Neutrophil (primary cell): ENCODE results near the gene KRT78.

ENCODE experiments used
- H3K27ac ChIP-seq: fragments of 200-600 bp; sonication (generic); 2 replicates; pipeline ENCODE4 v1.5.1; 2016; ENCODE audit warnings: mild to moderate bottlenecking, moderate library complexity
- H3K27me3 ChIP-seq: fragments of 200-600 bp; sonication (generic); 2 replicates; pipeline ENCODE4 v1.6.0; 2016; ENCODE audit warnings: mild to moderate bottlenecking
- H3K36me3 ChIP-seq: fragments of 200-600 bp; sonication (generic); 2 replicates; pipeline ENCODE4 v1.5.1; 2017
- H3K4me1 ChIP-seq, 2 experiments: fragments of 200-600 bp in 1 of 2; sonication (generic) in 1 of 2; 1 replicate in 1 of 2; 2 replicates in 1 of 2; pipeline versions ENCODE4 v1.5.1 to v1.6.1; 2013 to 2016; ENCODE audit warnings: low read depth in 1 of 2, low read length in 1 of 2, mild to moderate bottlenecking in 1 of 2, moderate library complexity in 1 of 2; ENCODE audit not compliant: control insufficient read depth in 1 of 2, insufficient read depth in 1 of 2
- H3K4me3 ChIP-seq, 2 experiments: fragments of 200-600 bp in 1 of 2; sonication (generic) in 1 of 2; 1 replicate in 1 of 2; 2 replicates in 1 of 2; pipeline ENCODE4 v1.5.1; 2013 to 2016; ENCODE audit warnings: low read depth in 1 of 2, low read length in 1 of 2, mild to moderate bottlenecking in 1 of 2, moderate library complexity in 1 of 2
- H3K9me3 ChIP-seq: fragments of 200-600 bp; sonication (generic); 2 replicates; pipeline ENCODE4 v1.5.1; 2016
- CTCF ChIP-seq: fragments of 200-600 bp; sonication (generic); IDR thresholded peaks from 2 replicates; pipeline ENCODE4 v1.5.1; 2016; ENCODE audit warnings: antibody characterized with exemption

The KRT78 gene

GRCh38 chr12:52867152-52867551 is 18.4 kb upstream of the KRT78 start:
- Histone ChIP-seq H3K4me1 (no peaks in the 10 kb centered on the region), H3K4me3 (no peak overlapping the region), H3K36me3 (no peaks in the 10 kb centered on the region), H3K27ac (no peak overlapping the region), H3K9me3 (no peaks in the 10 kb centered on the region), H3K27me3 (peaks cover 12% of the 10 kb centered on the region)
- TF ChIP-seq CTCF: no peak

- no peak for TF ChIP-seq CTCF
- Histone ChIP-seq H3K27me3 (no peaks in the 10 kb centered on the region), H3K4me3 (no peak overlapping the region), H3K36me3 (no peaks in the 10 kb centered on the region), H3K9me3 (no peaks in the 10 kb centered on the region), H3K27ac (no peak overlapping the region), H3K4me1 (no peaks in the 10 kb centered on the region)
These were observed 16.5 kb upstream of the KRT78 start for GRCh38 chr12:52865090-52865944.

GRCh38 chr12:52862023-52862422 is 13.2 kb upstream of the KRT78 start:
- Histone ChIP-seq H3K9me3 (no peaks in the 10 kb centered on the region), H3K36me3 (no peaks in the 10 kb centered on the region), H3K4me1 (no peaks in the 10 kb centered on the region), H3K27me3 (no peaks in the 10 kb centered on the region), H3K4me3 (no peak overlapping the region), H3K27ac (no peak overlapping the region)
- TF ChIP-seq CTCF: no peak

GRCh38 chr12:52861511-52861910 is 12.7 kb upstream of the KRT78 start:
- Histone ChIP-seq H3K4me3 (no peak overlapping the region), H3K27ac (no peak overlapping the region), H3K9me3 (no peaks in the 10 kb centered on the region), H3K36me3 (no peaks in the 10 kb centered on the region), H3K27me3 (no peaks in the 10 kb centered on the region), H3K4me1 (no peaks in the 10 kb centered on the region)
- no peak for TF ChIP-seq CTCF

- Histone ChIP-seq H3K36me3 (no peaks in the 10 kb centered on the region), H3K4me3 (no peak overlapping the region), H3K27me3 (no peaks in the 10 kb centered on the region), H3K4me1 (no peaks in the 10 kb centered on the region), H3K27ac (no peak overlapping the region), H3K9me3 (no peaks in the 10 kb centered on the region)
- TF ChIP-seq CTCF: no peak
These were observed 11.5 kb upstream of the KRT78 start for GRCh38 chr12:52860102-52860823.
